CD14-positive monocyte (primary cell): ENCODE measurements around the gene SDE2. TPM values are rescaled to one million over a fixed set of nuclear protein-coding genes. Genes with fewer than 3 reads are reported as not detected.

Experiments
- DNase-seq, 3 donors: peaks; one replicate each; pipeline ENCODE4 v3.0.0-alpha.2; 2011 to 2022
- H2AFZ ChIP-seq: 2 replicates; pipeline ENCODE4 v1.6.0; 2012; ENCODE audit warnings: mild to moderate bottlenecking, low read depth, low read length, inconsistent platforms; ENCODE audit not compliant: insufficient read depth, poor library complexity, severe bottlenecking
- H3K27ac ChIP-seq, 2 donors: 1 replicate in 1 of 2; 2 replicates in 1 of 2; pipeline ENCODE4 v1.5.1; 2012 to 2013; ENCODE audit warnings: low read length in 2 of 2, control low read depth in 1 of 2, inconsistent platforms in 1 of 2, low read depth in 1 of 2, mild to moderate bottlenecking in 1 of 2
- H3K27me3 ChIP-seq, 2 donors: one replicate each; pipeline versions ENCODE4 v1.6.0 to v1.6.1; 2011 to 2013; ENCODE audit warnings: low read length in 2 of 2; ENCODE audit not compliant: control insufficient read depth in 2 of 2, insufficient read depth in 2 of 2
- H3K36me3 ChIP-seq, 2 donors: replicated peaks in 1 of 2; 1 replicate in 1 of 2; 2 replicates in 1 of 2; pipeline versions ENCODE4 v1.5.1 to v1.6.1; 2012 to 2013; ENCODE audit warnings: low read length in 2 of 2, control low read depth in 1 of 2, inconsistent platforms in 1 of 2, mild to moderate bottlenecking in 1 of 2; ENCODE audit not compliant: insufficient read depth in 2 of 2, control insufficient read depth in 1 of 2
- H3K4me1 ChIP-seq, 2 donors: 1 replicate in 1 of 2; 2 replicates in 1 of 2; pipeline versions ENCODE4 v1.5.1 to v1.6.1; 2012 to 2013; ENCODE audit warnings: low read length in 2 of 2, control low read depth in 1 of 2, inconsistent platforms in 1 of 2, mild to moderate bottlenecking in 1 of 2, moderate library complexity in 1 of 2; ENCODE audit not compliant: insufficient read depth in 2 of 2, control insufficient read depth in 1 of 2
- H3K4me2 ChIP-seq: replicated peaks from 2 replicates; pipeline ENCODE3; 2012; ENCODE audit warnings: low read length, moderate library complexity, mild to moderate bottlenecking; ENCODE audit not compliant: poor library complexity, severe bottlenecking; ENCODE audit errors: extremely low read depth
- H3K4me3 ChIP-seq, 3 experiments: fragments of 200-600 bp in 1 of 3; sonication (generic) in 1 of 3; replicated peaks in 1 of 3; 1 replicate in 2 of 3; 2 replicates in 1 of 3; pipeline ENCODE4 v1.5.1; 2011 to 2013; ENCODE audit warnings: low read length in 3 of 3, mild to moderate bottlenecking in 3 of 3, control low read depth in 2 of 3, low read depth in 2 of 3, inconsistent platforms in 1 of 3, moderate library complexity in 1 of 3
- H3K79me2 ChIP-seq: 2 replicates; pipeline ENCODE4 v1.6.0; 2012; ENCODE audit warnings: mild to moderate bottlenecking, control low read depth, inconsistent platforms, low read length, moderate library complexity; ENCODE audit not compliant: insufficient read depth
- H3K9ac ChIP-seq: 2 replicates; pipeline ENCODE4 v1.6.0; 2017; ENCODE audit warnings: low read length, mild to moderate bottlenecking; ENCODE audit not compliant: insufficient read depth, poor library complexity, severe bottlenecking
- H3K9me3 ChIP-seq, 2 donors: replicated peaks in 1 of 2; 1 replicate in 1 of 2; 2 replicates in 1 of 2; pipeline versions ENCODE4 v1.5.1 to v1.6.1; 2012 to 2013; ENCODE audit warnings: low read length in 2 of 2, control low read depth in 1 of 2; ENCODE audit not compliant: control insufficient read depth in 1 of 2, insufficient read depth in 1 of 2
- H4K20me1 ChIP-seq: 2 replicates; pipeline ENCODE4 v1.6.0; 2012; ENCODE audit warnings: mild to moderate bottlenecking, low read length, control low read depth, moderate library complexity; ENCODE audit not compliant: insufficient read depth
- H3K27ac Mint-ChIP-seq, 7 donors: one replicate each; pipeline ENCODE4 v1.8.0; 2020; ENCODE audit warnings: mild to moderate bottlenecking in 7 of 7, mixed read lengths in 7 of 7, moderate library complexity in 6 of 7, inconsistent platforms in 2 of 7
- H3K27me3 Mint-ChIP-seq, 3 donors: one replicate each; pipeline ENCODE4 v1.8.0; 2021 to 2022; ENCODE audit warnings: low read depth in 3 of 3, mild to moderate bottlenecking in 3 of 3, mixed read lengths in 3 of 3, moderate library complexity in 3 of 3, inconsistent platforms in 1 of 3
- H3K36me3 Mint-ChIP-seq, 2 donors: one replicate each; pipeline ENCODE4 v1.8.0; 2020; ENCODE audit warnings: mixed read lengths in 2 of 2, inconsistent platforms in 1 of 2, mild to moderate bottlenecking in 1 of 2
- H3K4me1 Mint-ChIP-seq: one replicate; pipeline ENCODE4 v1.8.0; 2020; ENCODE audit warnings: mild to moderate bottlenecking, mixed read lengths
- H3K4me3 Mint-ChIP-seq, 2 donors: one replicate each; pipeline ENCODE4 v1.8.0; 2020; ENCODE audit warnings: mild to moderate bottlenecking in 2 of 2, mixed read lengths in 2 of 2, moderate library complexity in 1 of 2
- H3K9me3 Mint-ChIP-seq, 7 donors: one replicate each; pipeline ENCODE4 v1.8.0; 2020 to 2022; ENCODE audit warnings: mixed read lengths in 7 of 7, mild to moderate bottlenecking in 6 of 7, moderate library complexity in 6 of 7, inconsistent platforms in 2 of 7
- WGBS: methylation state at CpG from one replicate; pipeline ENCODE4 v1.1.5; 2013; ENCODE audit warnings: missing lambda C conversion rate; ENCODE audit not compliant: insufficient coverage; 5-methylcytosine and 5-hydroxymethylcytosine counted together
- intact Hi-C, 2 donors: fragments of 100-400 bp; cut with micrococcal nuclease; formaldehyde crosslinking; loops; one replicate each; pipeline versions ENCODE4 v1.15.0 to v1.15.1; 2023
- polyA plus RNA-seq, 3 donors: library from polyadenylated mRNA; depleted of rRNA in 1 of 3; unstranded in 2 of 3; stranded (reverse) in 1 of 3; fragments of 300-500 nt in 2 of 3; fragments of >200 nt in 1 of 3; fragmentation: Illumina TruSeq in 2 of 3; gene quantifications; 1 replicate in 2 of 3; 2 replicates in 1 of 3; pipeline ENCODE4 v1.2.3, GENCODE V29; 2012 to 2021
- TF ChIP-seq, protein P1 (sequence below): fragments of 200-600 bp; IDR thresholded peaks from one replicate; pipeline ENCODE4 v1.8.0; 2022; ENCODE audit warnings: antibody characterized with exemption, mild to moderate bottlenecking

Gene SDE2
- polyA plus RNA-seq, 3 donors, result 6.8 to 18.0 (median 8.4) TPM

DNA sequence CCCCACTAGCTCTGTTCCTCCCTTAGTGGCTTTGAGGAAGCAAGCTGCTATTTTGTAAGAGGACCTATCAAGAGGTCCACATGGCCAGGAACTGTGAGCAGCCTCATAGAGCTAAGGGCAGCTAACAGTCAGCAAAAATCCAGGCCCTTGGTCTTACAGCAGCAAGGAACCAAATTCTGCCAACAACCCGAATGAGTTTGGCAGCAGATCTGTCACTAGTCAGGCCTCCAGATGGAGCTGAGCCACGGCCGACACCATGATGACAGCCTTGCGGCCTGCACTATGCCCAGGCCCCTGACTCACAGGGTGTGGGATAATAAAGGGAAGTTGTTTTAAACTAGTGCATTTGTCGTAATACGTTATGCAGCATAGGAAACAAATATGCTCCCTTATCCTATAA, 35.3 kb upstream of the SDE2 start:
- no peak overlapping the region for H2AFZ ChIP-seq
- H3K4me3 ChIP-seq, result peak overlapping the region in 1 of 3 experiments; percentile 73
- peaks cover 0 to 4% (median 3%) of the 10 kb centered on the region in 3 donors for H3K27me3 Mint-ChIP-seq
- WGBS, result 0% methylated on average over 1 of the region's 6 CpGs
- peak; percentile 99 to 100 (median 99) for DNase-seq
- peaks cover 1 to 4% of the 10 kb centered on the region in 2 donors for H3K36me3 Mint-ChIP-seq
- TF ChIP-seq, protein P1, sequence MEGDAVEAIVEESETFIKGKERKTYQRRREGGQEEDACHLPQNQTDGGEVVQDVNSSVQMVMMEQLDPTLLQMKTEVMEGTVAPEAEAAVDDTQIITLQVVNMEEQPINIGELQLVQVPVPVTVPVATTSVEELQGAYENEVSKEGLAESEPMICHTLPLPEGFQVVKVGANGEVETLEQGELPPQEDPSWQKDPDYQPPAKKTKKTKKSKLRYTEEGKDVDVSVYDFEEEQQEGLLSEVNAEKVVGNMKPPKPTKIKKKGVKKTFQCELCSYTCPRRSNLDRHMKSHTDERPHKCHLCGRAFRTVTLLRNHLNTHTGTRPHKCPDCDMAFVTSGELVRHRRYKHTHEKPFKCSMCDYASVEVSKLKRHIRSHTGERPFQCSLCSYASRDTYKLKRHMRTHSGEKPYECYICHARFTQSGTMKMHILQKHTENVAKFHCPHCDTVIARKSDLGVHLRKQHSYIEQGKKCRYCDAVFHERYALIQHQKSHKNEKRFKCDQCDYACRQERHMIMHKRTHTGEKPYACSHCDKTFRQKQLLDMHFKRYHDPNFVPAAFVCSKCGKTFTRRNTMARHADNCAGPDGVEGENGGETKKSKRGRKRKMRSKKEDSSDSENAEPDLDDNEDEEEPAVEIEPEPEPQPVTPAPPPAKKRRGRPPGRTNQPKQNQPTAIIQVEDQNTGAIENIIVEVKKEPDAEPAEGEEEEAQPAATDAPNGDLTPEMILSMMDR, result no peak
- peaks cover 64% of the 10 kb centered on the region for H3K4me1 Mint-ChIP-seq
- no peaks in the 10 kb centered on the region for H3K36me3 ChIP-seq
- peak overlapping the region in 1 of 2 donors; percentile 11 for H3K4me3 Mint-ChIP-seq
- peaks cover 66 to 73% of the 10 kb centered on the region in 2 donors for H3K4me1 ChIP-seq
- H3K9ac ChIP-seq, result peak overlapping the region; percentile 58
- H3K27me3 ChIP-seq, result no peaks in the 10 kb centered on the region
- intact Hi-C loops, result no loop called here
- peaks cover 0 to 7% (median 0%) of the 10 kb centered on the region in 7 donors for H3K9me3 Mint-ChIP-seq
- no peaks in the 10 kb centered on the region for H3K9me3 ChIP-seq
- no peaks in the 10 kb centered on the region for H4K20me1 ChIP-seq
- peak overlapping the region; percentile 66 for H3K4me2 ChIP-seq
- peak overlapping the region; percentile 90 to 96 for H3K27ac ChIP-seq
- peak overlapping the region; percentile 95 to 98 (median 97) for H3K27ac Mint-ChIP-seq
- no peaks in the 10 kb centered on the region for H3K79me2 ChIP-seq

DNA sequence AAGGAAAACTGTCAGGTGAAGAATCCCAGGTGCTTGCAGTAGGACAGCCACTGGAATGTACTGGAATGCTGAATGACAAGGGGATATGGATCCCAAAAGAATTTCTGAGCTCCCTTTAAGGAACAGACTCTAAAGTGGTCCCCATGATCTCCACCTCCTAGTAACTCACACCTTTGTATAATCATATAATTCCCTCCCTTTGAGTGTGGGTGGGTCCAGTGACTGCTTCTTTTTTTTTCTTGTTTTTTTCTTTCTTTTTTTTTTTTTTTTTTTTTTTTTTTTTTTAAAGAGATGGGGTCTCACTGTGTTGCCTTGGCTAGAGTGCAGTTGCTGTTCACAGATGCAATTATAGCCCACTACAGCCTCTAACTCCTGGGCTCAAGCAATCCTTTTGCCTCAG, 34.8 kb upstream of the SDE2 start:
- Histone ChIP-seq H4K20me1 (no peaks in the 10 kb centered on the region), H2AFZ (no peak overlapping the region), H3K79me2 (no peaks in the 10 kb centered on the region), H3K9ac (peak overlapping the region; percentile 58), H3K36me3 (no peaks in the 10 kb centered on the region), H3K27ac (peak overlapping the region; percentile 90 to 96), H3K9me3 (no peaks in the 10 kb centered on the region), H3K4me1 (peaks cover 71 to 78% of the 10 kb centered on the region in 2 donors), H3K27me3 (no peaks in the 10 kb centered on the region), H3K4me2 (peak overlapping the region; percentile 66), H3K4me3 (peak overlapping the region; percentile 22 to 73 (median 50))
- H3K27me3 Mint-ChIP-seq, result peaks cover 0 to 4% (median 3%) of the 10 kb centered on the region in 3 donors
- TF ChIP-seq, protein P1, result no peak
- peaks cover 1 to 4% of the 10 kb centered on the region in 2 donors for H3K36me3 Mint-ChIP-seq
- peak overlapping the region; percentile 95 to 98 (median 97) for H3K27ac Mint-ChIP-seq
- peaks cover 0 to 7% (median 0%) of the 10 kb centered on the region in 7 donors for H3K9me3 Mint-ChIP-seq
- no peak for DNase-seq
- peaks cover 68% of the 10 kb centered on the region for H3K4me1 Mint-ChIP-seq
- intact Hi-C loops, result loop anchor here in 1 of 2 donors (2.0 kb wide), 1 partner anchor 31 kb away; no protein-coding TSS in a partner anchor
- H3K4me3 Mint-ChIP-seq, result peak overlapping the region; percentile 58 to 76
